Liver (tissue), 9 donors: Measurements from ENCODE around the gene ZCWPW1. TPM values are rescaled to one million over a fixed set of nuclear protein-coding genes. Genes with fewer than 3 reads are reported as not detected.
"Not testable (repeated sequence)": the region's sequence is repeated elsewhere in the genome, so short reads cannot be mapped to it uniquely, and the experiment has no call there.

ENCODE experiments used
- DNase-seq: peaks from one replicate; pipeline ENCODE4 v3.0.0-alpha.2; 2017; ENCODE audit warnings: low spot score
- H3K27ac ChIP-seq, 2 donors: one replicate each; pipeline ENCODE4 v1.7.0; 2013; ENCODE audit warnings: inconsistent platforms in 2 of 2, low read length in 2 of 2, control low read depth in 1 of 2, low read depth in 1 of 2, mild to moderate bottlenecking in 1 of 2
- H3K27me3 ChIP-seq, 4 donors: one replicate each; pipeline versions ENCODE4 v1.6.1 to v1.7.0; 2013; ENCODE audit warnings: low read length in 3 of 4, inconsistent platforms in 1 of 4, mild to moderate bottlenecking in 1 of 4, moderate library complexity in 1 of 4; ENCODE audit not compliant: control insufficient read depth in 4 of 4, insufficient read depth in 4 of 4
- H3K36me3 ChIP-seq, 4 donors: one replicate each; pipeline versions ENCODE4 v1.6.1 to v1.7.0; 2013; ENCODE audit warnings: low read length in 3 of 4, mild to moderate bottlenecking in 3 of 4, low read depth in 1 of 4, moderate library complexity in 1 of 4; ENCODE audit not compliant: control insufficient read depth in 4 of 4, insufficient read depth in 3 of 4
- H3K4me1 ChIP-seq, 4 donors: one replicate each; pipeline versions ENCODE4 v1.6.1 to v1.7.0; 2013; ENCODE audit warnings: low read length in 3 of 4, mild to moderate bottlenecking in 3 of 4, moderate library complexity in 1 of 4; ENCODE audit not compliant: control insufficient read depth in 4 of 4, insufficient read depth in 4 of 4
- H3K4me3 ChIP-seq, 3 donors: one replicate each; pipeline versions ENCODE4 v1.6.1 to v1.7.0; 2013; ENCODE audit warnings: low read length in 3 of 3, control low read depth in 1 of 3, low read depth in 1 of 3, mild to moderate bottlenecking in 1 of 3
- H3K9ac ChIP-seq, 2 donors: one replicate each; pipeline ENCODE4 v1.7.0; 2013; ENCODE audit warnings: low read length in 2 of 2, mild to moderate bottlenecking in 2 of 2, moderate library complexity in 2 of 2, control low read depth in 1 of 2, low read depth in 1 of 2
- H3K9me3 ChIP-seq, 4 donors: one replicate each; pipeline versions ENCODE4 v1.6.1 to v1.7.0; 2013; ENCODE audit warnings: low read length in 3 of 4; ENCODE audit not compliant: control insufficient read depth in 4 of 4
- ATF3 ChIP-seq: IDR thresholded peaks from 2 replicates; pipeline ENCODE4 v1.6.1; 2016; ENCODE audit warnings: antibody characterized with exemption
- EGR1 ChIP-seq, 2 donors: IDR thresholded peaks; 2 replicates each; pipeline ENCODE4 v1.6.1; 2016 to 2018; ENCODE audit warnings: antibody characterized with exemption in 2 of 2, low read depth in 2 of 2
- FOXA1 ChIP-seq: IDR thresholded peaks from 2 replicates; pipeline ENCODE4 v1.6.1; 2016; ENCODE audit warnings: antibody characterized with exemption
- FOXA2 ChIP-seq: IDR thresholded peaks from 2 replicates; pipeline ENCODE4 v1.6.1; 2016; ENCODE audit warnings: antibody characterized with exemption
- GABPA ChIP-seq, 2 donors: IDR thresholded peaks in 1 of 2; conservative IDR thresholded peaks in 1 of 2; 2 replicates each; pipeline ENCODE4 v1.6.1; 2016; ENCODE audit warnings: antibody characterized with exemption in 2 of 2, mild to moderate bottlenecking in 1 of 2, moderate library complexity in 1 of 2
- HNF4A ChIP-seq, 2 donors: conservative IDR thresholded peaks; 2 replicates each; pipeline ENCODE4 v1.6.1; 2016; ENCODE audit warnings: antibody characterized with exemption in 2 of 2, mild to moderate bottlenecking in 2 of 2
- HNF4G ChIP-seq: IDR thresholded peaks from 2 replicates; pipeline ENCODE4 v1.6.1; 2016; ENCODE audit warnings: antibody characterized with exemption
- JUND ChIP-seq, 2 donors: IDR thresholded peaks; 2 replicates each; pipeline ENCODE4 v1.6.1; 2016; ENCODE audit warnings: antibody characterized with exemption in 2 of 2
- NR2F2 ChIP-seq: IDR thresholded peaks from 2 replicates; pipeline ENCODE4 v1.6.1; 2016; ENCODE audit warnings: antibody characterized with exemption
- RAD21 ChIP-seq, 2 donors: IDR thresholded peaks; 2 replicates each; pipeline ENCODE4 v1.6.1; 2016; ENCODE audit warnings: antibody characterized with exemption in 2 of 2, mild to moderate bottlenecking in 2 of 2
- RXRA ChIP-seq, 2 donors: IDR thresholded peaks; 2 replicates each; pipeline ENCODE4 v1.6.1; 2017 to 2018; ENCODE audit warnings: antibody characterized with exemption in 2 of 2, mild to moderate bottlenecking in 1 of 2
- SP1 ChIP-seq: IDR thresholded peaks from 2 replicates; pipeline ENCODE4 v1.6.1; 2018; ENCODE audit warnings: antibody characterized with exemption, mild to moderate bottlenecking
- TAF1 ChIP-seq: conservative IDR thresholded peaks from 2 replicates; pipeline ENCODE4 v1.6.1; 2016; ENCODE audit warnings: antibody characterized with exemption, mild to moderate bottlenecking
- YY1 ChIP-seq: IDR thresholded peaks from 2 replicates; pipeline ENCODE4 v1.6.1; 2016; ENCODE audit warnings: antibody characterized with exemption, mild to moderate bottlenecking
- ZBTB33 ChIP-seq: IDR thresholded peaks from 2 replicates; pipeline ENCODE4 v1.6.1; 2016; ENCODE audit warnings: antibody characterized with exemption
- WGBS: extraction: QIAGEN DNeasy Blood & Tissue Kit; methylation state at CpG from one replicate; pipeline ENCODE4 v1.1.7; 2013; 5-methylcytosine and 5-hydroxymethylcytosine counted together
- polyA plus RNA-seq, 2 donors: library from polyadenylated mRNA; stranded (reverse) in 1 of 2; unstranded in 1 of 2; fragments of 200-250 nt in 1 of 2; fragments of >200 nt in 1 of 2; fragmentation: Nextera tagmentation in 1 of 2; extraction: Ambion mirVana in 1 of 2; gene quantifications; one replicate each; pipeline versions ENCODE4 v1.2.1 to v1.2.3, GENCODE V29; 2013 to 2015
- total RNA-seq, 2 donors: library from RNA; depleted of rRNA; stranded (reverse); fragments of >200 nt; gene quantifications; one replicate each; pipeline ENCODE4 v1.2.3, GENCODE V29; 2014
- TF ChIP-seq, protein P1 (sequence below): fragments of 150-350 bp; IDR thresholded peaks from 2 replicates; pipeline ENCODE4 v1.5.1; 2017; ENCODE audit warnings: improper control_type of control experiment, low read depth, low read length; ENCODE audit not compliant: missing input control
- TF ChIP-seq, protein P2 (sequence below): IDR thresholded peaks from 2 replicates; pipeline ENCODE4 v1.6.1; 2016; ENCODE audit warnings: antibody characterized with exemption, mild to moderate bottlenecking
- TF ChIP-seq, protein P3 (sequence below): IDR thresholded peaks from 2 replicates; pipeline ENCODE4 v1.6.1; 2016; ENCODE audit warnings: antibody characterized with exemption
- donor health status: healthy.
- donor health status: healthy.
- donor health status: healthy.
- donor health status: healthy.
- donor health status: healthy.

Gene ZCWPW1
- total and polyA plus RNA-seq, 4 donors, result 1.4 to 3.3 (median 2.8) TPM

DNA sequence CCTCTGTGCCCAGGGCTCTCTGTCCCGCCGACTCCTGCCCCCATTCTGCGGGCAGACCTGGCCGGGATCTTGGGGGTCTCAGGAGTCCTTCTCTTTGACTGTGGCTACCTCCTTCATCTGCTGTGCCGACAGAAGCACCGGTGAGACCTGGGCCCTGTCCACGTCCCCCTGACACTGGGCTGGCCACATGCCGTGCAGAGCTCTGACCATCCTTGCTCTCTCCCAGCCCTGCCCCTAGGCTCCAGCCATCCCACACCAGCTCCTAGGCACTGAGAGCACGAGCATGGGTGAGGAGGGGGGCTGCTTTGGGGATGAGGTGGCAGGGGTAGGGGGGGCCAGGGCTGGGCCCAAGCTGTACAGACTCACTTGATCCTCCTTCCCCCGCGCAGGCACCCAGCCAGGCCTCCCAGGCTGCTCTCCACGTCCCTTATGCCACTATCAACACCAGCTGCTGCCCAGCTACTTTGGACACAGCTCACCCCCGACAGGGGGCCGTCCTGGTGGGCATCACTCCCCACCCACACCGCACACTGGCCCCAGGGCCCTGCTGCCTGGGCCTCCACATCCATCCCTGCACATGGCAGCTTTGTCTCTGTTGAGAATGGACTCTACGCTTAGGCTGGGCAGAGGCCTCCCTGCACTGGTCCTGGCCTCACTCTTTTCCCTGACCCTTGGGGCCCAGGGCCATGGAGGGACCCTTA lies 75.4 kb downstream of the ZCWPW1 start:
- TF ChIP-seq, protein P1, sequence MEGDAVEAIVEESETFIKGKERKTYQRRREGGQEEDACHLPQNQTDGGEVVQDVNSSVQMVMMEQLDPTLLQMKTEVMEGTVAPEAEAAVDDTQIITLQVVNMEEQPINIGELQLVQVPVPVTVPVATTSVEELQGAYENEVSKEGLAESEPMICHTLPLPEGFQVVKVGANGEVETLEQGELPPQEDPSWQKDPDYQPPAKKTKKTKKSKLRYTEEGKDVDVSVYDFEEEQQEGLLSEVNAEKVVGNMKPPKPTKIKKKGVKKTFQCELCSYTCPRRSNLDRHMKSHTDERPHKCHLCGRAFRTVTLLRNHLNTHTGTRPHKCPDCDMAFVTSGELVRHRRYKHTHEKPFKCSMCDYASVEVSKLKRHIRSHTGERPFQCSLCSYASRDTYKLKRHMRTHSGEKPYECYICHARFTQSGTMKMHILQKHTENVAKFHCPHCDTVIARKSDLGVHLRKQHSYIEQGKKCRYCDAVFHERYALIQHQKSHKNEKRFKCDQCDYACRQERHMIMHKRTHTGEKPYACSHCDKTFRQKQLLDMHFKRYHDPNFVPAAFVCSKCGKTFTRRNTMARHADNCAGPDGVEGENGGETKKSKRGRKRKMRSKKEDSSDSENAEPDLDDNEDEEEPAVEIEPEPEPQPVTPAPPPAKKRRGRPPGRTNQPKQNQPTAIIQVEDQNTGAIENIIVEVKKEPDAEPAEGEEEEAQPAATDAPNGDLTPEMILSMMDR, result no peak
- no peak for TF ChIP-seq RXRA (IDR thresholded peaks at IDR 0.05)
- no peak for TF ChIP-seq FOXA2
- TF ChIP-seq TAF1, result no peak
- TF ChIP-seq JUND (IDR thresholded peaks at IDR 0.05), result no peak
- TF ChIP-seq ZBTB33, result no peak
- TF ChIP-seq, protein P2, sequence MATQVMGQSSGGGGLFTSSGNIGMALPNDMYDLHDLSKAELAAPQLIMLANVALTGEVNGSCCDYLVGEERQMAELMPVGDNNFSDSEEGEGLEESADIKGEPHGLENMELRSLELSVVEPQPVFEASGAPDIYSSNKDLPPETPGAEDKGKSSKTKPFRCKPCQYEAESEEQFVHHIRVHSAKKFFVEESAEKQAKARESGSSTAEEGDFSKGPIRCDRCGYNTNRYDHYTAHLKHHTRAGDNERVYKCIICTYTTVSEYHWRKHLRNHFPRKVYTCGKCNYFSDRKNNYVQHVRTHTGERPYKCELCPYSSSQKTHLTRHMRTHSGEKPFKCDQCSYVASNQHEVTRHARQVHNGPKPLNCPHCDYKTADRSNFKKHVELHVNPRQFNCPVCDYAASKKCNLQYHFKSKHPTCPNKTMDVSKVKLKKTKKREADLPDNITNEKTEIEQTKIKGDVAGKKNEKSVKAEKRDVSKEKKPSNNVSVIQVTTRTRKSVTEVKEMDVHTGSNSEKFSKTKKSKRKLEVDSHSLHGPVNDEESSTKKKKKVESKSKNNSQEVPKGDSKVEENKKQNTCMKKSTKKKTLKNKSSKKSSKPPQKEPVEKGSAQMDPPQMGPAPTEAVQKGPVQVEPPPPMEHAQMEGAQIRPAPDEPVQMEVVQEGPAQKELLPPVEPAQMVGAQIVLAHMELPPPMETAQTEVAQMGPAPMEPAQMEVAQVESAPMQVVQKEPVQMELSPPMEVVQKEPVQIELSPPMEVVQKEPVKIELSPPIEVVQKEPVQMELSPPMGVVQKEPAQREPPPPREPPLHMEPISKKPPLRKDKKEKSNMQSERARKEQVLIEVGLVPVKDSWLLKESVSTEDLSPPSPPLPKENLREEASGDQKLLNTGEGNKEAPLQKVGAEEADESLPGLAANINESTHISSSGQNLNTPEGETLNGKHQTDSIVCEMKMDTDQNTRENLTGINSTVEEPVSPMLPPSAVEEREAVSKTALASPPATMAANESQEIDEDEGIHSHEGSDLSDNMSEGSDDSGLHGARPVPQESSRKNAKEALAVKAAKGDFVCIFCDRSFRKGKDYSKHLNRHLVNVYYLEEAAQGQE, result no peak
- TF ChIP-seq HNF4G, result no peak
- TF ChIP-seq, protein P3, sequence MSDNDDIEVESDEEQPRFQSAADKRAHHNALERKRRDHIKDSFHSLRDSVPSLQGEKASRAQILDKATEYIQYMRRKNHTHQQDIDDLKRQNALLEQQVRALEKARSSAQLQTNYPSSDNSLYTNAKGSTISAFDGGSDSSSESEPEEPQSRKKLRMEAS, result no peak
- no peak for TF ChIP-seq NR2F2
- no peak for TF ChIP-seq RAD21 (IDR thresholded peaks at IDR 0.05)
- TF ChIP-seq HNF4A (conservative IDR thresholded peaks at IDR 0.05), result no peak
- TF ChIP-seq GABPA (IDR thresholded peaks at IDR 0.05 in 1 of 2, conservative IDR thresholded peaks at IDR 0.05 in 1 of 2), result no peak
- TF ChIP-seq EGR1 (IDR thresholded peaks at IDR 0.05; ENCODE audit: low read depth in 2 of 2), result no peak
- TF ChIP-seq SP1, result no peak
- TF ChIP-seq YY1, result no peak
- no peak for TF ChIP-seq FOXA1
- no peak for TF ChIP-seq ATF3
- 93% methylated on average over 16 of the region's 16 CpGs for WGBS
- Histone ChIP-seq H3K27ac (no peak overlapping the region), H3K4me1 (no peaks in the 10 kb centered on the region), H3K9me3 (no peaks in the 10 kb centered on the region), H3K4me3 (no peak overlapping the region), H3K27me3 (no peaks in the 10 kb centered on the region), H3K36me3 (peaks cover 29 to 74% (median 45%) of the 10 kb centered on the region in 4 donors), H3K9ac (no peak overlapping the region)
- DNase-seq, result no peak

DNA sequence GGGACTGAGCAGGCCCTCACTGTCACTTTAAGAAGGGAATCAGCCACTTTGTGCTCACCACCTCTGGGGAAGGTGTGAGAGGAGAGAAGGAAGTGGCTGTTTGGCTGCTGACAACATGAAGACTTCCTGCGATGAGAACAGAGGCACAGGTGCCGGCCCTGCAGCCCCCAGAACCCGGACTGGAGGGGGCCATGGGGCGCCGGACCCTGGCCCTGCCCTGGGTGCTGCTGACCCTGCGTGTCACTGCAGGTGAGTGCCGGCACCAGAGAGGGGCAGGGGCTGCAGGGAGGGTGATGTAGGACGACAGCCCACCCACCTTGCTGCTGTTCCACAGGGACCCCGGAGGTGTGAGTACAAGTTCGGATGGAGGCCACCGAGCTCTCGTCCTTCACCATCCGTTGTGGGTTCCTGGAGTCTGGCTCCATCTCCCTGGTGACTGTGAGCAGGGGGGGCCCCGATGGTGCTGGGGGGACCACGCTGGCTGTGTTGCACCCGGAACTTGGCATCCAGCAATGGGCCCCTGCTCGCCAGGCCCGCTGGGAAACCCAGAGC lies 76.2 kb downstream of the ZCWPW1 start:
- DNase-seq, H3K9ac ChIP-seq, H3K4me1 ChIP-seq, H3K27me3 ChIP-seq, H3K9me3 ChIP-seq, H3K4me3 ChIP-seq, H3K27ac ChIP-seq: not testable (repeated sequence)
- WGBS, result 88% methylated on average over 18 of the region's 18 CpGs
- peaks cover 35 to 73% (median 51%) of the 10 kb centered on the region in 4 donors for H3K36me3 ChIP-seq
